Breast epithelium (tissue), 4 donors: ENCODE results near the gene AHCYL1. TPM values are rescaled to one million over a fixed set of nuclear protein-coding genes. Genes with fewer than 3 reads are reported as not detected.
"Not testable (repeated sequence)": the region's sequence is repeated elsewhere in the genome, so short reads cannot be mapped to it uniquely, and the experiment has no call there.

ENCODE experiments used
- DNase-seq, 2 donors: peaks; one replicate each; pipeline ENCODE4 v3.0.0-alpha.2; 2019; ENCODE audit warnings: low spot score in 2 of 2
- H3K27ac ChIP-seq, 2 donors: fragments of 200-600 bp; sonication (generic) in 1 of 2; one replicate each; pipeline ENCODE4 v1.5.1; 2016 to 2019; ENCODE audit warnings: mild to moderate bottlenecking in 1 of 2
- H3K27me3 ChIP-seq, 2 donors: fragments of 200-600 bp; sonication (generic) in 1 of 2; one replicate each; pipeline versions ENCODE4 v1.5.1 to v1.6.0; 2017 to 2019; ENCODE audit warnings: control low read depth in 1 of 2, mild to moderate bottlenecking in 1 of 2
- H3K36me3 ChIP-seq: fragments of 200-600 bp; one replicate; pipeline ENCODE4 v1.5.1; 2019
- H3K4me1 ChIP-seq, 2 donors: fragments of 200-600 bp; sonication (generic); one replicate each; pipeline ENCODE4 v1.5.1; 2016 to 2019; ENCODE audit warnings: control low read depth in 1 of 2
- H3K4me3 ChIP-seq, 3 donors: fragments of 200-600 bp; sonication (generic); 1 replicate in 2 of 3; 2 replicates in 1 of 3; pipeline ENCODE4 v1.5.1; 2016 to 2019; ENCODE audit warnings: mild to moderate bottlenecking in 3 of 3, moderate library complexity in 2 of 3
- H3K9me3 ChIP-seq, 2 donors: fragments of 200-600 bp; sonication (generic) in 1 of 2; one replicate each; pipeline ENCODE4 v1.5.1; 2016 to 2019; ENCODE audit warnings: control low read depth in 1 of 2
- CTCF ChIP-seq, 3 donors: fragments of 450-650 bp; IDR thresholded peaks; one replicate each; pipeline ENCODE4 v1.5.1; 2016 to 2017; ENCODE audit warnings: antibody characterized with exemption in 3 of 3, mild to moderate bottlenecking in 3 of 3, moderate library complexity in 3 of 3
- POLR2A ChIP-seq: fragments of 450-650 bp; IDR thresholded peaks from one replicate; pipeline ENCODE4 v1.6.1; 2016; ENCODE audit warnings: antibody characterized with exemption, mild to moderate bottlenecking, moderate library complexity
- POLR2AphosphoS5 ChIP-seq, 3 donors: sonication (generic); formaldehyde crosslinking; IDR thresholded peaks; one replicate each; pipeline ENCODE4 v1.6.1; 2017; ENCODE audit warnings: antibody characterized with exemption in 3 of 3
- intact Hi-C: fragments of 100-400 bp; cut with DNase I; formaldehyde crosslinking; loops from one replicate; pipeline ENCODE4 v1.15.1; 2023; ENCODE audit warnings: low total_unique reads
- total RNA-seq, 3 donors: library from RNA; depleted of rRNA; stranded (reverse); fragments of >200 nt; gene quantifications; one replicate each; pipeline ENCODE4 v1.1.0, GENCODE V29; 2016

Gene AHCYL1
- total RNA-seq, 3 donors from 2014 or later: 67.7 to 75.1 (median 73.8) TPM

- Histone ChIP-seq H3K9me3 (no peaks in the 10 kb centered on the region), H3K27ac (no peak overlapping the region), H3K27me3 (no peaks in the 10 kb centered on the region), H3K4me1 (no peaks in the 10 kb centered on the region), H3K36me3 (peaks cover 14% of the 10 kb centered on the region), H3K4me3 (no peak overlapping the region)
- DNase-seq: no peak
- intact Hi-C loops: no loop called here
- TF ChIP-seq CTCF (IDR thresholded peaks at IDR 0.05): no peak
- no peak for TF ChIP-seq POLR2AphosphoS5 (IDR thresholded peaks at IDR 0.05)
- no peak for TF ChIP-seq POLR2A
Observed at GRCh38 chr1:110017792-110018191, 33.2 kb downstream of the AHCYL1 start.

GRCh38 chr1:110018396-110018795, 33.8 kb downstream of the AHCYL1 start:
- H3K36me3 ChIP-seq: peaks cover 14% of the 10 kb centered on the region
- no peaks in the 10 kb centered on the region for H3K27me3 ChIP-seq
- H3K4me3 ChIP-seq: no peak overlapping the region
- no peak for DNase-seq
- H3K27ac ChIP-seq: no peak overlapping the region
- no peaks in the 10 kb centered on the region for H3K9me3 ChIP-seq
- intact Hi-C loops: no loop called here
- TF ChIP-seq CTCF (IDR thresholded peaks at IDR 0.05) (no peak), POLR2AphosphoS5 (IDR thresholded peaks at IDR 0.05) (no peak), POLR2A (no peak)
- H3K4me1 ChIP-seq: no peaks in the 10 kb centered on the region

DNA sequence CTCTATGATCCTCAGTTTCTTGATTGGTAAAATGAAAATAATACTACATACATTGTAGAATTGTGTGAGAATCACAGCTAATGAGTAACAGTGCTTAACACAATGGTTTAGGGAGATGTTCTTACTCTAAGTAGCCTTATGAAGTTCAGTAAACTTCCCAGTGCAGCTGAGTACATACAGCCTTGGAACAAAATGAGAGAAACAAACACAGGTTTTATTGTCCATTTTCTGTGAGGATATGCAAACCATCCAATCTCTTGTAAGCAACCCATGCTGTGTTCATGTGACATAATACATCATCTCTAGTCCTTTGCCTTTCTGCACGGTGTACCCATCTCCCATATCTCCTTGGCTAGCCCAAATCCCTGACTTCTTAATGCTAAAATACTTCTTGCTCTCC, 35.2 kb downstream of the AHCYL1 start:
- no peaks in the 10 kb centered on the region for H3K27me3 ChIP-seq
- intact Hi-C loops: no loop called here
- DNase-seq: no peak
- H3K4me1 ChIP-seq: no peaks in the 10 kb centered on the region
- no peak overlapping the region for H3K4me3 ChIP-seq
- TF ChIP-seq CTCF (IDR thresholded peaks at IDR 0.05): no peak
- no peak for TF ChIP-seq POLR2AphosphoS5 (IDR thresholded peaks at IDR 0.05)
- no peak for TF ChIP-seq POLR2A
- no peaks in the 10 kb centered on the region for H3K9me3 ChIP-seq
- peaks cover 14% of the 10 kb centered on the region for H3K36me3 ChIP-seq
- H3K27ac ChIP-seq: no peak overlapping the region

DNA sequence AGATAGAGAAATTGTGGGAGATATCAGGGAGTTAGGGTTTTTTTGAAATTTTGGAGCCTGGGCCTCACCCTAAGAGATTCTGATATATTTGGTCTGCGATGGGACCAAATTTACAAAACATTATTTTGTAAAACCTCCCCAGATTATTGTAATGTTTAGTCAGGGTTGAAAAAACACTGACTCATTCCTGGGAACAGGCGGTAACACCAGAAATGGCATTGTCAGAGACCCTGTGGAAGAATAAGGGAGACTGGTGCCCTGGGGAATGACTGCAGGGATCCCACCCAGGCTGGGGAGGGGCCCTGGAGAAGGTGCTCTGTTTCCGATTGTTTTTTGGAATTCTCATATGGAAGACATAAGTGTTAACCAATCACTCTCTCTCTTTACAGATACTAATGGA, 36.7 kb downstream of the AHCYL1 start:
- no peaks in the 10 kb centered on the region for H3K9me3 ChIP-seq
- H3K4me1 ChIP-seq: no peaks in the 10 kb centered on the region
- peaks cover 9% of the 10 kb centered on the region for H3K36me3 ChIP-seq
- no peak for TF ChIP-seq POLR2A
- TF ChIP-seq CTCF (IDR thresholded peaks at IDR 0.05): no peak
- no peak for TF ChIP-seq POLR2AphosphoS5 (IDR thresholded peaks at IDR 0.05)
- no peak for DNase-seq
- H3K4me3 ChIP-seq: no peak overlapping the region
- H3K27ac ChIP-seq: no peak overlapping the region
- H3K27me3 ChIP-seq: no peaks in the 10 kb centered on the region
- intact Hi-C loops: no loop called here

- H3K27me3 ChIP-seq: no peaks in the 10 kb centered on the region
- H3K4me1 ChIP-seq: no peaks in the 10 kb centered on the region
- intact Hi-C loops: no loop called here
- TF ChIP-seq POLR2A: no peak
- no peak for TF ChIP-seq CTCF (IDR thresholded peaks at IDR 0.05)
- TF ChIP-seq POLR2AphosphoS5 (IDR thresholded peaks at IDR 0.05): no peak
- H3K9me3 ChIP-seq: no peaks in the 10 kb centered on the region
- no peak overlapping the region for H3K27ac ChIP-seq
- no peak overlapping the region for H3K4me3 ChIP-seq
- H3K36me3 ChIP-seq: peaks cover 3% of the 10 kb centered on the region
- DNase-seq: no peak
Observed at GRCh38 chr1:110024613-110025012, 40.0 kb downstream of the AHCYL1 start.

- DNase-seq, H3K27ac ChIP-seq, H3K36me3 ChIP-seq, intact Hi-C loops, H3K27me3 ChIP-seq, H3K4me3 ChIP-seq, H3K9me3 ChIP-seq, H3K4me1 ChIP-seq: not testable (repeated sequence)
Observed at GRCh38 chr1:110030687-110031086, 46.1 kb downstream of the AHCYL1 start.
